H1 (cell line): ENCODE data around the gene SLC25A52. TPM values are rescaled to one million over a fixed set of nuclear protein-coding genes. Genes with fewer than 3 reads are reported as not detected.

Experiments
- CTCF ChIA-PET: fragments of 300-600 bp; sonication (Branson Sonifier 250); formaldehyde crosslinking; loops from one replicate; lab custom pipeline; 2021; ENCODE audit not compliant: partially characterized antibody; lab: Charles Lee
- POLR2A ChIA-PET: fragments of 300-600 bp; sonication (Branson Sonifier 250); formaldehyde crosslinking; loops from one replicate; lab custom pipeline; 2021; ENCODE audit warnings: inconsistent platforms; ENCODE audit not compliant: partially characterized antibody; lab: Charles Lee
- DNase-seq, 2 experiments: peaks; one replicate each; pipeline versions ENCODE4 v3.0.0 to v3.0.0-alpha.2; 2010 to 2022; ENCODE audit warnings: low spot score in 2 of 2, low read depth in 1 of 2, mixed read lengths in 1 of 2
- FAIRE-seq: peaks from 2 replicates; lab custom pipeline; 2011; peaks lifted over from hg19 to GRCh38; lab: Jason Lieb, UNC
- H2AFZ ChIP-seq: 2 replicates; pipeline ENCODE4 v1.8.1; 2012; ENCODE audit warnings: low read length, inconsistent platforms
- H2AK5ac ChIP-seq: 2 replicates; pipeline ENCODE4 v1.6.1; 2013; ENCODE audit warnings: low read depth, low read length
- H2BK120ac ChIP-seq: replicated peaks from 2 replicates; pipeline ENCODE3; 2013; ENCODE audit warnings: low read depth, low read length, inconsistent platforms
- H2BK12ac ChIP-seq: 2 replicates; pipeline ENCODE4 v1.6.1; 2013; ENCODE audit warnings: low read depth, low read length
- H2BK15ac ChIP-seq: 2 replicates; pipeline ENCODE4 v1.6.1; 2013; ENCODE audit warnings: low read length
- H2BK20ac ChIP-seq: 2 replicates; pipeline ENCODE4 v1.6.1; 2013; ENCODE audit warnings: low read length
- H2BK5ac ChIP-seq: 2 replicates; pipeline ENCODE4 v1.6.1; 2013; ENCODE audit warnings: low read depth, low read length
- H3K14ac ChIP-seq: 2 replicates; pipeline ENCODE4 v1.6.1; 2013; ENCODE audit warnings: inconsistent platforms; ENCODE audit not compliant: insufficient read length
- H3K18ac ChIP-seq: 2 replicates; pipeline ENCODE4 v1.6.1; 2013; ENCODE audit warnings: low read length; ENCODE audit errors: extremely low read depth
- H3K23ac ChIP-seq: 2 replicates; pipeline ENCODE4 v1.6.1; 2013; ENCODE audit warnings: inconsistent platforms; ENCODE audit not compliant: insufficient read length
- H3K23me2 ChIP-seq: 2 replicates; pipeline ENCODE4 v1.6.1; 2013; ENCODE audit warnings: low read depth, low read length
- H3K27ac ChIP-seq: 2 replicates; pipeline ENCODE4 v1.6.1; 2011; ENCODE audit warnings: low read depth, low read length, inconsistent platforms
- H3K27me3 ChIP-seq, 4 experiments: replicated peaks in 1 of 4; 1 replicate in 1 of 4; 2 replicates in 3 of 4; pipeline versions ENCODE4 v1.6.1 to v1.8.1; 2011 to 2013; ENCODE audit warnings: low read length in 3 of 4, mild to moderate bottlenecking in 3 of 4, inconsistent platforms in 2 of 4, mixed read lengths in 2 of 4, moderate library complexity in 1 of 4; ENCODE audit not compliant: control insufficient read depth in 3 of 4, insufficient read depth in 3 of 4; ENCODE audit errors: extremely low read depth in 1 of 4
- H3K36me3 ChIP-seq, 4 experiments: 2 replicates each; pipeline versions ENCODE4 v1.6.1 to v1.8.1; 2011 to 2013; ENCODE audit warnings: mild to moderate bottlenecking in 4 of 4, low read length in 3 of 4, moderate library complexity in 2 of 4, control low read depth in 1 of 4, inconsistent platforms in 1 of 4; ENCODE audit not compliant: insufficient read depth in 4 of 4, control insufficient read depth in 2 of 4
- H3K4ac ChIP-seq: replicated peaks from 2 replicates; pipeline ENCODE3; 2013; ENCODE audit warnings: low read length, low read depth, mixed read lengths, inconsistent platforms; ENCODE audit not compliant: insufficient read length
- H3K4me1 ChIP-seq, 4 experiments: replicated peaks in 1 of 4; 1 replicate in 1 of 4; 2 replicates in 3 of 4; pipeline versions ENCODE4 v1.6.1 to v1.8.1; 2011 to 2013; ENCODE audit warnings: low read length in 3 of 4, inconsistent platforms in 2 of 4, mixed read lengths in 1 of 4; ENCODE audit not compliant: insufficient read depth in 4 of 4, control insufficient read depth in 3 of 4
- H3K4me2 ChIP-seq, 2 experiments: 2 replicates each; pipeline versions ENCODE4 v1.6.1 to v1.8.1; 2011 to 2013; ENCODE audit warnings: low read depth in 2 of 2, low read length in 2 of 2, control low read depth in 1 of 2, inconsistent platforms in 1 of 2, mild to moderate bottlenecking in 1 of 2; ENCODE audit not compliant: insufficient read depth in 1 of 2
- H3K4me3 ChIP-seq, 4 experiments: fragments of 200-600, 300-600 bp in 1 of 4; sonication (generic), shearing (Covaris generic), sonication (Bioruptor Twin) in 1 of 4; 2 replicates each; pipeline versions ENCODE4 v1.5.1 to v1.8.1; 2011 to 2016; ENCODE audit warnings: low read length in 4 of 4, low read depth in 3 of 4, control low read depth in 2 of 4, inconsistent platforms in 2 of 4, mild to moderate bottlenecking in 2 of 4, mixed read lengths in 1 of 4, moderate library complexity in 1 of 4; ENCODE audit not compliant: insufficient read depth in 2 of 4; ENCODE audit errors: extremely low read depth in 1 of 4
- H3K56ac ChIP-seq: replicated peaks from 2 replicates; pipeline ENCODE3; 2013; ENCODE audit warnings: low read depth, mild to moderate bottlenecking, mixed read lengths, low read length, inconsistent platforms; ENCODE audit not compliant: insufficient read length
- H3K79me1 ChIP-seq: 2 replicates; pipeline ENCODE4 v1.6.1; 2013; ENCODE audit warnings: low read depth, low read length, control low read depth
- H3K79me2 ChIP-seq, 2 experiments: 2 replicates each; pipeline versions ENCODE4 v1.6.1 to v1.8.1; 2012 to 2013; ENCODE audit warnings: low read length in 2 of 2, mild to moderate bottlenecking in 2 of 2, inconsistent platforms in 1 of 2; ENCODE audit not compliant: insufficient read depth in 2 of 2, control insufficient read depth in 1 of 2
- H3K9ac ChIP-seq, 4 experiments: replicated peaks in 1 of 4; 1 replicate in 1 of 4; 2 replicates in 3 of 4; pipeline versions ENCODE4 v1.6.1 to v1.8.1; 2011 to 2013; ENCODE audit warnings: low read depth in 3 of 4, low read length in 3 of 4, control low read depth in 2 of 4, mild to moderate bottlenecking in 2 of 4, moderate library complexity in 2 of 4, inconsistent platforms in 1 of 4; ENCODE audit errors: extremely low read depth in 1 of 4
- H3K9me3 ChIP-seq, 2 experiments: 2 replicates each; pipeline versions ENCODE4 v1.6.1 to v1.8.1; 2012 to 2013; ENCODE audit warnings: mild to moderate bottlenecking in 2 of 2, moderate library complexity in 2 of 2, control low read depth in 1 of 2, inconsistent platforms in 1 of 2, low read depth in 1 of 2, low read length in 1 of 2, mixed read lengths in 1 of 2; ENCODE audit not compliant: insufficient read depth in 2 of 2
- H4K20me1 ChIP-seq, 2 experiments: replicated peaks in 1 of 2; 2 replicates each; pipeline versions ENCODE3 to v1.8.1; 2011 to 2013; ENCODE audit warnings: inconsistent platforms in 2 of 2, low read length in 2 of 2, mild to moderate bottlenecking in 1 of 2; ENCODE audit not compliant: insufficient read depth in 2 of 2, control insufficient read depth in 1 of 2
- H4K5ac ChIP-seq: 2 replicates; pipeline ENCODE4 v1.6.1; 2013; ENCODE audit warnings: low read length, low read depth, mixed read lengths, inconsistent platforms; ENCODE audit not compliant: insufficient read length
- H4K8ac ChIP-seq: 2 replicates; pipeline ENCODE4 v1.8.0; 2013; ENCODE audit warnings: mild to moderate bottlenecking, moderate library complexity, low read length, inconsistent platforms; ENCODE audit not compliant: insufficient read depth; ENCODE audit errors: extremely low read depth
- H4K91ac ChIP-seq: replicated peaks from 2 replicates; pipeline ENCODE3; 2013; ENCODE audit warnings: low read length, mixed read lengths, inconsistent platforms; ENCODE audit not compliant: insufficient read length
- CBX5 ChIP-seq: fragments of 300-800, 300-1000 bp; sonication (generic); IDR thresholded peaks from 2 replicates; pipeline ENCODE4 v1.7.1; 2016; ENCODE audit warnings: antibody characterized with exemption, low read length, low read depth
- CEBPB ChIP-seq: IDR thresholded peaks from 2 replicates; pipeline ENCODE4 v1.6.1; 2012; ENCODE audit warnings: low read depth, low read length
- CHD1 ChIP-seq: IDR thresholded peaks from 2 replicates; pipeline ENCODE4 v1.6.1; 2012; ENCODE audit warnings: low read depth, low read length, improper control_type of control experiment
- CHD2 ChIP-seq: IDR thresholded peaks from 2 replicates; pipeline ENCODE4 v1.6.1; 2012; ENCODE audit warnings: low read length, improper control_type of control experiment
- E2F6 ChIP-seq: IDR thresholded peaks from 2 replicates; pipeline ENCODE4 v1.6.1; 2012; ENCODE audit warnings: inconsistent platforms
- EGR1 ChIP-seq: IDR thresholded peaks from 2 replicates; pipeline ENCODE4 v1.6.1; 2011; ENCODE audit warnings: low read depth, low read length, borderline replicate concordance
- EZH2 ChIP-seq: fragments of 200-600 bp; sonication (generic); IDR thresholded peaks from 2 replicates; pipeline ENCODE4 v1.7.1; 2012; ENCODE audit warnings: low read depth, mild to moderate bottlenecking, moderate library complexity, low read length, inconsistent platforms; ENCODE audit not compliant: severe bottlenecking
- SP1 ChIP-seq: IDR thresholded peaks from 2 replicates; pipeline ENCODE4 v1.6.1; 2011; ENCODE audit warnings: low read depth, low read length
- TAF7 ChIP-seq: optimal IDR thresholded peaks from 2 replicates; pipeline ENCODE3; 2011; ENCODE audit warnings: low read depth, mild to moderate bottlenecking, inconsistent platforms, low read length, moderate library complexity, borderline replicate concordance
- TEAD4 ChIP-seq: IDR thresholded peaks from 2 replicates; pipeline ENCODE4 v1.6.1; 2012; ENCODE audit warnings: low read depth, low read length, inconsistent platforms, mixed read lengths
- ZNF274 ChIP-seq: IDR thresholded peaks from 2 replicates; pipeline ENCODE4 v1.7.0; 2012; ENCODE audit warnings: low read length, borderline replicate concordance; ENCODE audit errors: extremely low read depth
- WGBS, 2 experiments: shearing (Covaris generic) in 1 of 2; methylation state at CpG; one replicate each; pipeline versions ENCODE4 v1.1.6 to v1.1.7; 2013 to 2015; ENCODE audit warnings: low lambda C conversion rate in 2 of 2, mixed read lengths in 2 of 2, inconsistent platforms in 1 of 2, low coverage in 1 of 2, missing lambda C conversion rate in 1 of 2; ENCODE audit not compliant: insufficient replicate concordance in 2 of 2, insufficient coverage in 1 of 2, insufficient read length in 1 of 2; ENCODE audit errors: extremely low coverage in 1 of 2, missing lambda C conversion rate in 1 of 2; 5-methylcytosine and 5-hydroxymethylcytosine counted together
- polyA plus RNA-seq, 7 experiments: library from polyadenylated mRNA; depleted of rRNA in 3 of 7; stranded (reverse) in 5 of 7; unstranded in 2 of 7; fragments of >200 nt in 5 of 7; fragments of 200-250 nt in 2 of 7; gene quantifications; 1 replicate in 5 of 7; 2 replicates in 1 of 7; 4 replicates in 1 of 7; pipeline versions ENCODE4 v1.2.1 to v1.2.3, GENCODE V29; 2011 to 2013; ENCODE audit warnings: missing spikeins in 2 of 7, mixed read lengths in 2 of 7
- total RNA-seq: library from RNA; stranded (reverse); fragmentation: NEBNext Ultra II Directional; extraction: Animal tissue kit (Norgen Biotek cat#: 25700); gene quantifications from 2 replicates; pipeline ENCODE4 v1.2.1, GENCODE V29; 2021
- TF ChIP-seq, protein P1 (sequence below): IDR thresholded peaks from 2 replicates; pipeline ENCODE4 v1.6.1; 2012; ENCODE audit warnings: inconsistent platforms

SLC25A52 gene
- total and polyA plus RNA-seq, 2 of the 8 experiments (the other 6 are each of a cell fraction or from before 2014, with no cell fraction given) = not detected

DNA sequence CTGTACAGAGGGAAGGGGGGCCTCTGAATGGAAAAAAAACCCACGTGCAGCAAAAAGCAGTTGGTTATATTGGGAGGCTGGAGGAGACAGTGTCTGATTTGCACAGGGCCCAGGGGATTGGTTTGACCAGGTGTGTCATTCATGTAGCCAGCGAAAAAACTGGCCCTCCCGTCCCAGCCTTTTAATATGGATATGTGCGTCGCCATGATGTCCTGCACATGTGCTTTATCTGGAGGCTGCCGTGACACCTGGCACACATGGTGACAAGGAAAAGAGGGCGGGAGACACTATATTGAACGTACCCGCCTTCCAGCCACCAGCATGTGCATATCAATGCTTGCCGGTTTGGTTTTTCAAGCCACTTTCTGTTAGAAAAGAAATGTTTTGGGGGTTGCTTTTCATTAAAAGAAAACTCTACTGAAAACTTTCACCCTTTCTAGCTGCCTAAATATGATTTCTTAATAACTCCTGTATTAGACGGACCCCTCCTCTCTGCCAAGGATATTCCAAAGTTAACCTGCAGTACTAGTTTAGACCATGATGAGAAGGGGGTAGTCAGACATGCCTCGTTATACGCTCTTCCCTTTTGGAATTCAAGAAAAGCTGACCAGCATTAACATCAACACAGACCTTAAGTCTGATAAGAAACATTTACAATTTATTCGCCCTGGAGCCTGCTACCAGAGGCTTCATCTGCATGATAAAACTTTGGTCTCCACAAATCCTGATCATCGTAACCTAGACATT lies 16.2 kb downstream of the SLC25A52 start:
- peak; percentile 28 for FAIRE-seq
- Histone ChIP-seq H2BK12ac (no peak overlapping the region), H4K91ac (no peak overlapping the region), H3K56ac (no peak overlapping the region), H2AK5ac (no peak overlapping the region), H4K20me1 (no peaks in the 10 kb centered on the region), H2BK20ac (no peak overlapping the region), H2BK15ac (no peak overlapping the region), H2BK5ac (no peak overlapping the region), H2BK120ac (no peak overlapping the region), H3K9me3 (peaks cover 8% of the 10 kb centered on the region in 2 experiments; a peak in 2 of 4 replicates), H3K79me1 (no peaks in the 10 kb centered on the region), H3K23ac (no peak overlapping the region), H2AFZ (no peak overlapping the region), H3K27me3 (no peaks in the 10 kb centered on the region; a peak in 1 of 7 replicates), H3K36me3 (0 out of 8 replicates have a peak, but pooled peaks cover 0 to 4% (median 0%) of the 10 kb centered on the region in 4 experiments), H3K14ac (no peak overlapping the region), H4K5ac (no peak overlapping the region), H3K9ac (no peak overlapping the region), H3K79me2 (no peaks in the 10 kb centered on the region), H4K8ac (no peak overlapping the region; the same call in 1 of the 2 replicates), H3K18ac (peak overlapping the region; percentile 66; the same call in 1 of the 2 replicates), H3K4ac (no peak overlapping the region), H3K23me2 (no peaks in the 10 kb centered on the region), H3K4me1 (no peaks in the 10 kb centered on the region; a peak in 3 of 7 replicates), H3K4me3 (no peak overlapping the region), H3K27ac (no peak overlapping the region), H3K4me2 (no peak overlapping the region)
- 82% methylated on average over 15 of the region's 15 CpGs; no CpG with 5 or more reads in 1 of the 2 experiments for WGBS, 2 experiments
- no peak for DNase-seq
- ChIA-PET CTCF (interaction anchor here (0.6 to 1.3 kb wide), 5 partner anchors 20 to 280 kb away, joined by 3 to 4 read pairs (median 3); no protein-coding TSS in a partner anchor), POLR2A (no interaction called here)
- TF ChIP-seq, protein P1, sequence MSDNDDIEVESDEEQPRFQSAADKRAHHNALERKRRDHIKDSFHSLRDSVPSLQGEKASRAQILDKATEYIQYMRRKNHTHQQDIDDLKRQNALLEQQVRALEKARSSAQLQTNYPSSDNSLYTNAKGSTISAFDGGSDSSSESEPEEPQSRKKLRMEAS = 0 out of 2 replicates have a peak, but pooled peaks have one; percentile 26
- TF ChIP-seq CBX5 = no peak
- no peak for TF ChIP-seq CHD1
- no peak for TF ChIP-seq ZNF274
- TF ChIP-seq EZH2 = no peak
- TF ChIP-seq EGR1 = no peak
- no peak for TF ChIP-seq SP1
- no peak for TF ChIP-seq CEBPB
- no peak for TF ChIP-seq TEAD4
- TF ChIP-seq E2F6 = peak; percentile 70
- TF ChIP-seq CHD2 = no peak
- no peak for TF ChIP-seq TAF7
